Endothelial cell of umbilical vein (primary cell): ENCODE data around the gene SCRN3.
"Not testable (repeated sequence)": the region's sequence is repeated elsewhere in the genome, so short reads cannot be mapped to it uniquely, and the experiment has no call there.

Experiments used
- EZH2 ChIP-seq: IDR thresholded peaks from 2 replicates; pipeline ENCODE4 v1.6.1; 2012; ENCODE audit warnings: borderline replicate concordance, low read depth, mild to moderate bottlenecking, moderate library complexity, low read length, inconsistent platforms; ENCODE audit not compliant: severe bottlenecking
- JUN ChIP-seq: IDR thresholded peaks from 2 replicates; pipeline ENCODE4 v1.6.1; 2011; ENCODE audit warnings: borderline replicate concordance, low read depth; ENCODE audit not compliant: insufficient read length, insufficient read depth
- MAX ChIP-seq: IDR thresholded peaks from 2 replicates; pipeline ENCODE4 v1.6.1; 2011; ENCODE audit not compliant: insufficient read depth, insufficient read length
- POLR2A ChIP-seq: IDR thresholded peaks from 2 replicates; pipeline ENCODE4 v1.6.1; 2012; ENCODE audit warnings: low read depth, mild to moderate bottlenecking, control low read depth, low read length
- POLR2AphosphoS5 ChIP-seq: IDR thresholded peaks from 2 replicates; pipeline ENCODE4 v1.6.1; 2012; ENCODE audit warnings: low read depth, mild to moderate bottlenecking, control low read depth, low read length, moderate library complexity; ENCODE audit not compliant: insufficient read depth
- TF ChIP-seq, protein P1 (sequence below), 2 donors: IDR thresholded peaks; 1 replicate in 1 of 2; 2 replicates in 1 of 2; pipeline ENCODE4 v1.5.1; 2011; ENCODE audit warnings: low read length in 2 of 2, mild to moderate bottlenecking in 2 of 2, moderate library complexity in 2 of 2, control low read depth in 1 of 2, inconsistent platforms in 1 of 2, low read depth in 1 of 2; ENCODE audit not compliant: insufficient read depth in 1 of 2; ENCODE audit errors: extremely low read depth in 1 of 2

DNA sequence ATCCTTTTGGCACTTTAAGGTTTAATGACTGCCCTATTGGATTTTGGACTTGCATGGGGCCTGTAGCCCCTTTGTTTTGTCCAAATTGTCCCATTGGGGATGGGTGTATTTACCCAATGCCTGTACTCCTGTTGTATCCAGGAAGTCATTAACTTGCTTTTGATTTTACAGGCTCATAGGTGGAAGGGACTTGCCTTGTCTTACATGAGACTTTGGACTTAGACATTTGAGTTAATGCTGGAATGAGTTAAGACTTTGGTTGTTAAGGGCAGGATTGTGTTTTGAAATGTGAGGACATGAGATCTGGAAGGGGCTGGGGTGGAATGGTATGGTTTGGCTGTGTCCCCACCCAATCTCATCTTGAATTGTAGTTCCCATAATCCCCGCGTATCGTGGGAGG lies 5.2 kb upstream of the SCRN3 start:
- TF ChIP-seq MAX, POLR2AphosphoS5, POLR2A, JUN, EZH2: not testable (repeated sequence)
- TF ChIP-seq, protein P1, sequence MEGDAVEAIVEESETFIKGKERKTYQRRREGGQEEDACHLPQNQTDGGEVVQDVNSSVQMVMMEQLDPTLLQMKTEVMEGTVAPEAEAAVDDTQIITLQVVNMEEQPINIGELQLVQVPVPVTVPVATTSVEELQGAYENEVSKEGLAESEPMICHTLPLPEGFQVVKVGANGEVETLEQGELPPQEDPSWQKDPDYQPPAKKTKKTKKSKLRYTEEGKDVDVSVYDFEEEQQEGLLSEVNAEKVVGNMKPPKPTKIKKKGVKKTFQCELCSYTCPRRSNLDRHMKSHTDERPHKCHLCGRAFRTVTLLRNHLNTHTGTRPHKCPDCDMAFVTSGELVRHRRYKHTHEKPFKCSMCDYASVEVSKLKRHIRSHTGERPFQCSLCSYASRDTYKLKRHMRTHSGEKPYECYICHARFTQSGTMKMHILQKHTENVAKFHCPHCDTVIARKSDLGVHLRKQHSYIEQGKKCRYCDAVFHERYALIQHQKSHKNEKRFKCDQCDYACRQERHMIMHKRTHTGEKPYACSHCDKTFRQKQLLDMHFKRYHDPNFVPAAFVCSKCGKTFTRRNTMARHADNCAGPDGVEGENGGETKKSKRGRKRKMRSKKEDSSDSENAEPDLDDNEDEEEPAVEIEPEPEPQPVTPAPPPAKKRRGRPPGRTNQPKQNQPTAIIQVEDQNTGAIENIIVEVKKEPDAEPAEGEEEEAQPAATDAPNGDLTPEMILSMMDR (IDR thresholded peaks at IDR 0.05; ENCODE audit: extremely low read depth in 1 of 2, insufficient read depth in 1 of 2, low read depth in 1 of 2, low read length in 2 of 2) = not testable (repeated sequence)
